Measurements from ENCODE around the gene FNBP1L. TPM values are rescaled to one million over a fixed set of nuclear protein-coding genes. Genes with fewer than 3 reads are reported as not detected.

Gene FNBP1L
- total and polyA plus RNA-seq, 10 of the 15 experiments (the other 5 are each of a cell fraction or from before 2014, with no cell fraction given), result 0.02 to 0.12 (median 0.07) TPM; not detected in 4

- TF ChIP-seq MTA3 (IDR thresholded peaks at IDR 0.05; ENCODE audit: borderline replicate concordance, low read length), result no peak
- TF ChIP-seq CEBPZ (IDR thresholded peaks at IDR 0.05; ENCODE audit: low read depth, low read length), result no peak
- TF ChIP-seq NR2C1 (IDR thresholded peaks at IDR 0.05), result no peak
- no peak for TF ChIP-seq USF1 (IDR thresholded peaks at IDR 0.05; ENCODE audit: borderline replicate concordance, extremely low read length, insufficient read depth, low read depth, low read length)
- TF ChIP-seq RELA (IDR thresholded peaks at IDR 0.05; ENCODE audit: borderline replicate concordance, partially characterized antibody), result no peak
These were observed 58.2 kb downstream of the FNBP1L start (continued) for GRCh38 chr1:93506126-93506525.

GRCh38 chr1:93516164-93516563 is 68.2 kb downstream of the FNBP1L start:
- Histone ChIP-seq H3K9ac (ENCODE audit: control insufficient read depth, insufficient read depth, low read length) (no peak overlapping the region), H3K27ac (ENCODE audit: control insufficient read depth, insufficient read depth) (no peak overlapping the region), H3K36me3 (ENCODE audit: control insufficient read depth in 2 of 2, insufficient read depth in 2 of 2, low read length in 1 of 2) (no peaks in the 10 kb centered on the region), H3K9me3 (replicated peaks; ENCODE audit: control insufficient read depth, insufficient read depth, low read length) (no peaks in the 10 kb centered on the region), H3K27me3 (replicated peaks in 1 of 2; ENCODE audit: control insufficient read depth in 2 of 2, insufficient read depth in 2 of 2, low read length in 1 of 2) (no peaks in the 10 kb centered on the region), H3K4me1 (ENCODE audit: control insufficient read depth, insufficient read depth, low read length) (no peaks in the 10 kb centered on the region), H2AFZ (ENCODE audit: control insufficient read depth, low read depth, low read length) (no peak overlapping the region), H4K20me1 (ENCODE audit: control insufficient read depth, insufficient read depth) (no peaks in the 10 kb centered on the region), H3K4me2 (ENCODE audit: control insufficient read depth, insufficient read depth) (no peak overlapping the region), H3K4me3 (no peak overlapping the region), H3K79me2 (ENCODE audit: control insufficient read depth, insufficient read depth, low read length) (no peaks in the 10 kb centered on the region)
- 86% methylated on average over 5 of the region's 5 CpGs for WGBS (ENCODE audit: insufficient coverage, insufficient replicate concordance, low lambda C conversion rate, missing lambda C conversion rate)
- SMC1A ChIA-PET (ENCODE audit: uncharacterized antibody, unreplicated experiment), result no interaction called here
- FAIRE-seq (no peak), DNase-seq (ENCODE audit: low read depth, low spot score) (peak; percentile 12), ATAC-seq (no peak)
- POLR2A ChIA-PET, result no interaction called here
- intact Hi-C loops (cut with micrococcal nuclease; ENCODE audit: unreplicated experiment) (no loop called here), in situ Hi-C loops (cut with MboI) (no loop called here)
- BruUV-seq (replicated peaks), result no TSS peak
- TF ChIP-seq LARP7 (IDR thresholded peaks at IDR 0.05) (no peak), ZNF24 (IDR thresholded peaks at IDR 0.05) (0 out of 2 replicates have a peak, but pooled peaks have one; percentile 35)
- RAD21 ChIA-PET (ENCODE audit: unreplicated experiment), result no interaction called here
- CTCF ChIA-PET, result no interaction called here

All from GM12878 (cell line).